Measurements from ENCODE around the gene NUDT14.

Gene NUDT14

GRCh38 chr14:105158794-105159193 lies 22.3 kb downstream of the NUDT14 start:
- Mint-ChIP-seq H3K4me3 (no peak overlapping the region), H3K36me3 (no peaks in the 10 kb centered on the region), H3K4me1 (peaks cover 2% of the 10 kb centered on the region), H3K27me3 (peaks cover 28% of the 10 kb centered on the region), H3K9me3 (no peaks in the 10 kb centered on the region), H3K27ac (no peak overlapping the region)
- no peak for ATAC-seq (ENCODE audit: low read depth)
- no peak for DNase-seq (ENCODE audit: low spot score in 2 of 2)

DNA sequence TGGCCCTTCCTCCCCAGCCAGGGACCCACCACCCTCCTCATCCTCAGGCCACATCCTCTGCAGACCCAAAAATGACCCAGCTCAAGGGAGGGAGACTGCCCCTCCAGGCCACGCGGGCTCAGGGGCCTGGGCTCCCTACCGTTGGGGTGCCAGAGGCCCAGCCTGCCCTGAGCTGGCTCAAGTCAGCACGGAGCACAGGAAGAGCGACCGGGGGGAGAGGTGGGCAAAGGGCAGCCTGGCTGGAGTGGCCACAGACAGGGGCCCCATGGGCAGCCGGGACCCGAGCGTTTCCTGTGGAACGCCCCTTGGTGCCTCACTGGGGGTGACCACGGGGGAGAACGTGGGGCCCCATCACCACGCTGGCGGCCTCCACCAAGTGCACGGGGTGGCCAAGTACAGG lies 23.2 kb downstream of the NUDT14 start:
- Mint-ChIP-seq H3K4me1 (peaks cover 2% of the 10 kb centered on the region), H3K27me3 (peaks cover 31% of the 10 kb centered on the region), H3K9me3 (no peaks in the 10 kb centered on the region), H3K4me3 (no peak overlapping the region), H3K36me3 (no peaks in the 10 kb centered on the region), H3K27ac (no peak overlapping the region)
- no peak for ATAC-seq (ENCODE audit: low read depth)
- DNase-seq (ENCODE audit: low spot score in 2 of 2): no peak

DNA sequence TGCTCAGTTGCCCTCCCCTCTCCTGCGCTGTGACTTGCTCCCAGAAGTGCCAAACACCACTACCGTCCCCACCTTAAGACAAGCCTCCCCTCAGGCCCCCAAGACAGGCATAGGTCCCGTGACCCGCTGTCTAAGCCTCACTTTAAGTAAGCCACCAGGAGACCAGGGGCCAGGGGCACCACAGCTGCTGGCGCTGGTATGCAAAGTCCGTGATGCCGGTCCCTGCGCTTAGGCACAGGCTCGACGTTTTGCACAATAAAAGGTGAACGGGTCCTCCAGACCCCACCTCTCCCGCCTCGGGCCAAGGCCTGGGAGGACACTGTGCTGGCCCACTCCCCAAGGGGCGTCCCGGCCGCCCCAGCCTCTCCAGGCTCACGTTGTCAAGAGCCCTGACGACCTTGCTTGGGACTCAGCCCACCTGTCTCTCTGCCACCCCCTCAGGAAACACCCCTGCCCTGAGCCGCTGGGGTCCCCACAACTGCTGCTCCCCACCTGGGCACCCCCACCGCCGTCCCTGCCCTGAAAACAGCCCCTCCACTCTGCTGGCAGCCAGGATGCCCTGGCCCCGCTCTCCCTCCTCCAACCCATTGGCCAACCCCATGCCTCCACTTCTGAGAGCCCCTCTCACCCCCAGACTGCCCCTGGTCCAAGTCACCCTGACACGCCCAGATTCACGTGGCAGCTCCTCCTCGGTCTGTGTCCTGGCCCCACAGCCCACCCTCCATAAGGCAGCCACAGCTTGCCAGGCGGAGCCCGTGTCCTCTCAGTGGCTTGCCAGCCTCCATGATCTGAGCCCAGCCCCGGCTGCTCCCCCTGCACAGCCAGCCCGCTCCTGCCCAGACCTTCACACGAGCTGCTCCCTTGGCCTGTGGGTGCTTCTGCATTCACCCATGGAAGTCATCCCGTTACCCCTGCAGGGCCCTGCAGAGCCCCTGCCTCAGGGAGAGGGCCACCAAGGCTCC lies 24.4 kb downstream of the NUDT14 start:
- Mint-ChIP-seq H3K36me3 (no peaks in the 10 kb centered on the region), H3K4me1 (peaks cover 2% of the 10 kb centered on the region)
- no peak for ATAC-seq (ENCODE audit: low read depth)

GRCh38 chr14:105155681-105156413 lies 25.3 kb downstream of the NUDT14 start:
- Mint-ChIP-seq H3K4me1 (peaks cover 2% of the 10 kb centered on the region), H3K27me3 (peaks cover 29% of the 10 kb centered on the region), H3K4me3 (no peak overlapping the region), H3K27ac (no peak overlapping the region), H3K9me3 (no peaks in the 10 kb centered on the region), H3K36me3 (no peaks in the 10 kb centered on the region)
- DNase-seq (ENCODE audit: low spot score in 2 of 2): no peak
- ATAC-seq (ENCODE audit: low read depth): no peak

More for the DNA sequence above, 24.4 kb downstream of the NUDT14 start:
- H3K27me3 Mint-ChIP-seq: peaks cover 28% of the 10 kb centered on the region
- H3K4me3 Mint-ChIP-seq: no peak overlapping the region
- no peak for DNase-seq (ENCODE audit: low spot score in 2 of 2)
- H3K9me3 Mint-ChIP-seq: no peaks in the 10 kb centered on the region
- no peak overlapping the region for H3K27ac Mint-ChIP-seq

- Mint-ChIP-seq H3K4me1 (no peaks in the 10 kb centered on the region), H3K27ac (no peak overlapping the region), H3K27me3 (peaks cover 26% of the 10 kb centered on the region), H3K4me3 (no peak overlapping the region), H3K9me3 (no peaks in the 10 kb centered on the region), H3K36me3 (no peaks in the 10 kb centered on the region)
- ATAC-seq (ENCODE audit: low read depth) (no peak), DNase-seq (ENCODE audit: low spot score in 2 of 2) (no peak)
Measured at GRCh38 chr14:105155071-105155651, 26.0 kb downstream of the NUDT14 start.

DNA sequence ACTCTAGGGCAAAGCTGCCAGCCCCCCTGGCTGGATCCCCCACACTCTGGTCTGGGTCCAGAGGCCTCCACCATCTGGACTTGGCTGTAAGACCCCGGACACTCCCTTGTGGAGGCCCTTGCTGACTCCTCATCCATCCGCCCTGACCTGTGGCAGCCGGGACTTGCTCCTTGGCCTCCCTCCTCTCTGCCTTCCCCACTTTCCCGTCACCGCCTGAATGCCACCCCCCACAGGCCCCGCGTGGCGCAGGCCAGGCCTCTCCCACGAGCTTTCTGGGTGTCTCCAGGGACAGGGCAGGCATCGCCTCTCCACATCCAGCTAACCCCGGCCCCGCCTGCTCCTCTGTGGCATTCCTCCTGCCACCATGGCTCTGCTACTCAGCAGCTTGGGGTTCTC lies 26.6 kb downstream of the NUDT14 start:
- Mint-ChIP-seq H3K4me3 (no peak overlapping the region), H3K27me3 (peaks cover 24% of the 10 kb centered on the region), H3K4me1 (no peaks in the 10 kb centered on the region), H3K9me3 (no peaks in the 10 kb centered on the region), H3K27ac (no peak overlapping the region), H3K36me3 (no peaks in the 10 kb centered on the region)
- no peak for ATAC-seq (ENCODE audit: low read depth)
- DNase-seq (ENCODE audit: low spot score in 2 of 2): no peak

- DNase-seq (ENCODE audit: low spot score in 2 of 2): no peak
Measured at GRCh38 chr14:105153739-105154475, 27.2 kb downstream of the NUDT14 start.

GRCh38 chr14:105153331-105153731 lies 27.8 kb downstream of the NUDT14 start:
- Mint-ChIP-seq H3K27ac (no peak overlapping the region), H3K9me3 (no peaks in the 10 kb centered on the region), H3K4me1 (no peaks in the 10 kb centered on the region), H3K36me3 (no peaks in the 10 kb centered on the region), H3K27me3 (peaks cover 22% of the 10 kb centered on the region), H3K4me3 (no peak overlapping the region)
- DNase-seq (ENCODE audit: low spot score in 2 of 2) (no peak), ATAC-seq (ENCODE audit: low read depth) (no peak)

More at GRCh38 chr14:105153739-105154475, 27.2 kb downstream of the NUDT14 start:
- no peak for ATAC-seq (ENCODE audit: low read depth)
- H3K36me3 Mint-ChIP-seq: no peaks in the 10 kb centered on the region
- no peaks in the 10 kb centered on the region for H3K9me3 Mint-ChIP-seq
- H3K27ac Mint-ChIP-seq: no peak overlapping the region
- H3K4me1 Mint-ChIP-seq: no peaks in the 10 kb centered on the region
- H3K27me3 Mint-ChIP-seq: peaks cover 22% of the 10 kb centered on the region
- no peak overlapping the region for H3K4me3 Mint-ChIP-seq

GRCh38 chr14:105152794-105153241 lies 28.3 kb downstream of the NUDT14 start:
- no peak for ATAC-seq (ENCODE audit: low read depth)
- no peak overlapping the region for H3K4me3 Mint-ChIP-seq
- H3K36me3 Mint-ChIP-seq: no peaks in the 10 kb centered on the region
- no peak for DNase-seq (ENCODE audit: low spot score in 2 of 2)
- H3K27me3 Mint-ChIP-seq: peaks cover 22% of the 10 kb centered on the region
- no peaks in the 10 kb centered on the region for H3K4me1 Mint-ChIP-seq
- H3K9me3 Mint-ChIP-seq: no peaks in the 10 kb centered on the region
- no peak overlapping the region for H3K27ac Mint-ChIP-seq

- ATAC-seq (ENCODE audit: low read depth) (peak; percentile 65), DNase-seq (ENCODE audit: low spot score in 2 of 2) (no peak)
- no peaks in the 10 kb centered on the region for H3K9me3 Mint-ChIP-seq
- no peak overlapping the region for H3K4me3 Mint-ChIP-seq
- H3K36me3 Mint-ChIP-seq: no peaks in the 10 kb centered on the region
- H3K27ac Mint-ChIP-seq: no peak overlapping the region
- H3K27me3 Mint-ChIP-seq: peaks cover 19% of the 10 kb centered on the region
- no peaks in the 10 kb centered on the region for H3K4me1 Mint-ChIP-seq
Measured at GRCh38 chr14:105151838-105152793, 29.0 kb downstream of the NUDT14 start.

GRCh38 chr14:105151084-105151837 lies 29.9 kb downstream of the NUDT14 start:
- Mint-ChIP-seq H3K36me3 (no peaks in the 10 kb centered on the region), H3K9me3 (no peaks in the 10 kb centered on the region), H3K27ac (no peak overlapping the region), H3K4me1 (no peaks in the 10 kb centered on the region), H3K27me3 (peaks cover 14% of the 10 kb centered on the region), H3K4me3 (no peak overlapping the region)
- DNase-seq (ENCODE audit: low spot score in 2 of 2): no peak
- no peak for ATAC-seq (ENCODE audit: low read depth)

DNA sequence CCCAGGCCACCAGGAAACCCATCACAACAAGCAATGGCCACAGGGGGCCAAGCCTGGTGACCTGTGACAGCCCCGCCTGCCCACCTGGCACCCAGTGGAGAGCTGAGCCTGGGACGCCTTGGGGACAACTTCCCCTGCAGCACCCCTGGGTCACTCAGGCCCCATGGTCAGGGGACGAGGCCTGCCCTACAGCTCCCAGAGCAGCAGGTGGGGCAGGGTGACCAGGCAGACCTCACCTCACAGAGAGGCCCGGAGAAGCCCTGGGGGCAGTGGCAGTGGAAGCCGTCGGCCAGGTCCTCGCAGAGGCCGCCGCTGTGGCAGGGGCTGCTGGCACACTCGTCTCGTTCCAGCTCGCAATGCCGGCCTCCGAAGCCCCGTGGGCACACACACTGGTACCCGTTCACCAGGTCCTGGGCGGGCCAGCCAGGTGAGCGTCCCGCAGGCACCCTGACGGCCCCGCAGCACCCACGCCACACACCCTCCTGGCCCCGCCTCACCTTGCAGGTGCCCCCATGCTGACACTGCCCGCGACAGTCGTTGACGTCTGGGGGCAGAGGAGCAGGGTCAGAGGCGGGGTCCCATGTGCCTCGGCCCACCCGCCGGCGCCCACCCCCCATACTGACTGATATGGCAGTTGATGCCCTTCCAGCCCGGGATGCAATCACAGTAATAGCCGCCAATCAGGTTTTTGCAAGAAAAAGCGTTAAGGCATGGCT lies 30.6 kb downstream of the NUDT14 start:
- Mint-ChIP-seq H3K4me3 (no peak overlapping the region), H3K36me3 (no peaks in the 10 kb centered on the region), H3K27me3 (peaks cover 13% of the 10 kb centered on the region), H3K4me1 (no peaks in the 10 kb centered on the region), H3K9me3 (no peaks in the 10 kb centered on the region), H3K27ac (no peak overlapping the region)
- DNase-seq (ENCODE audit: low spot score in 2 of 2): no peak
- no peak for ATAC-seq (ENCODE audit: low read depth)
